ENCODE data around the gene PLP1. TPM values are rescaled to one million over a fixed set of nuclear protein-coding genes. Genes with fewer than 3 reads are reported as not detected.
A peak's percentile ranks its signal among the peaks of the same experiment; 100 is the strongest.

Gene PLP1
- total RNA-seq, 1 experiment from 2014 or later, result 88.3 TPM

GRCh38 chrX:103773445-103773844, 3.2 kb upstream of the PLP1 start:
- Histone ChIP-seq H3K79me1 (ENCODE audit: insufficient read depth, low read depth, low read length, poor library complexity, severe bottlenecking) (no peaks in the 10 kb centered on the region), H3K18ac (ENCODE audit: insufficient read length, low read depth, low read length) (no peak overlapping the region), H3K9me3 (ENCODE audit: control insufficient read depth, low read depth, low read length) (no peaks in the 10 kb centered on the region), H2BK15ac (ENCODE audit: low read depth, low read length) (no peak overlapping the region), H3K27ac (ENCODE audit: insufficient read length, low read depth, low read length) (no peak overlapping the region), H3K27me3 (ENCODE audit: insufficient read depth, low read length) (no peaks in the 10 kb centered on the region), H2BK5ac (ENCODE audit: insufficient read length, low read length) (no peak overlapping the region), H4K5ac (ENCODE audit: insufficient read length, low read depth, low read length) (no peak overlapping the region), H2AK5ac (ENCODE audit: insufficient read length, low read length) (no peak overlapping the region), H3K4ac (ENCODE audit: low read depth, low read length) (no peak overlapping the region), H2BK120ac (ENCODE audit: low read depth, low read length, poor library complexity, severe bottlenecking) (no peak overlapping the region), H2BK20ac (ENCODE audit: low read depth, low read length, poor library complexity, severe bottlenecking) (no peak overlapping the region), H3K4me1 (ENCODE audit: insufficient read depth, low read length) (no peaks in the 10 kb centered on the region; the same call in none of the 2 replicates), H3K23me2 (ENCODE audit: insufficient read length, low read depth, low read length, poor library complexity, severe bottlenecking) (no peaks in the 10 kb centered on the region), H3K23ac (ENCODE audit: insufficient read length, low read depth, low read length) (no peak overlapping the region), H3K79me2 (ENCODE audit: insufficient read depth, low read length) (no peaks in the 10 kb centered on the region), H4K20me1 (ENCODE audit: control insufficient read depth, insufficient read depth, insufficient read length) (no peaks in the 10 kb centered on the region), H3K14ac (ENCODE audit: insufficient read depth, low read length) (no peak overlapping the region), H3T11ph (ENCODE audit: low read length) (no peak overlapping the region), H3K9ac (ENCODE audit: extremely low read depth, insufficient read length, low read length) (no peak overlapping the region), H3K56ac (ENCODE audit: insufficient read length, low read depth, low read length) (no peak overlapping the region), H4K8ac (replicated peaks; ENCODE audit: insufficient read length, low read depth, low read length) (no peak overlapping the region), H4K91ac (ENCODE audit: insufficient read length, low read depth, low read length) (no peak overlapping the region), H2AFZ (ENCODE audit: low read length) (no peak overlapping the region), H2BK12ac (ENCODE audit: insufficient read length, low read depth, low read length) (no peak overlapping the region), H3K4me2 (ENCODE audit: insufficient read depth, insufficient read length, low read length) (no peak overlapping the region)
- Mint-ChIP-seq H3K27me3 (ENCODE audit: low read depth) (peaks cover 2% of the 10 kb centered on the region), H3K4me1 (peaks cover 16 to 39% of the 10 kb centered on the region in 2 experiments), H3K9me3 (peaks cover 0 to 32% of the 10 kb centered on the region in 2 experiments; a peak in 2 of 5 replicates), H3K36me3 (ENCODE audit: insufficient read depth in 1 of 3, low read depth in 3 of 3) (peaks cover 32 to 60% (median 39%) of the 10 kb centered on the region in 3 experiments), H3K27ac (peak overlapping the region in 2 of 3 experiments; percentile 9 to 51; a peak in 3 of 7 replicates), H3K4me3 (no peak overlapping the region)
- DNase-seq, result peak; percentile 9
- WGBS (ENCODE audit: extremely low coverage, insufficient read length, low lambda C conversion rate), result no CpG with 5 or more reads among the region's 3 CpGs
- no peak for TF ChIP-seq CTCF (conservative IDR thresholded peaks at IDR 0.05)

Measured in H9 (cell line).